Measurements from ENCODE around the gene GREB1. TPM values are rescaled to one million over a fixed set of nuclear protein-coding genes. Genes with fewer than 3 reads are reported as not detected.
"Not testable (repeated sequence)": the region's sequence is repeated elsewhere in the genome, so short reads cannot be mapped to it uniquely, and the experiment has no call there.

The GREB1 gene
- total and polyA plus RNA-seq, 2 experiments from 2014 or later, result 5.7 to 6.4 TPM

- Histone ChIP-seq H3K79me2 (no peaks in the 10 kb centered on the region), H3K4me2 (no peak overlapping the region), H3K9me2 (replicated peaks; ENCODE audit: insufficient read depth) (no peaks in the 10 kb centered on the region), H3K27me3 (no peaks in the 10 kb centered on the region), H3K27ac (no peak overlapping the region), H4K20me1 (ENCODE audit: insufficient read depth, poor library complexity, severe bottlenecking) (no peaks in the 10 kb centered on the region), H2AFZ (no peak overlapping the region), H3K4me3 (no peak overlapping the region), H3K4me1 (ENCODE audit: insufficient read depth) (peaks cover 6% of the 10 kb centered on the region), H3K36me3 (replicated peaks; ENCODE audit: insufficient read depth, low read depth) (no peaks in the 10 kb centered on the region), H3K9me3 (ENCODE audit: low read depth) (no peaks in the 10 kb centered on the region)
- 87% methylated on average over 19 of the region's 19 CpGs for WGBS (ENCODE audit: low lambda C conversion rate, missing lambda C conversion rate)
- no peak for TF ChIP-seq CTCF (IDR thresholded peaks at IDR 0.05; ENCODE audit: poor library complexity)
- no peak for TF ChIP-seq EZH2phosphoT487 (IDR thresholded peaks at IDR 0.05; ENCODE audit: low read depth, severe bottlenecking, unreplicated experiment)
- TF ChIP-seq EZH2 (IDR thresholded peaks at IDR 0.05; ENCODE audit: borderline replicate concordance), result no peak
- no peak for DNase-seq (ENCODE audit: low spot score)
Measured at GRCh38 chr2:11658208-11659114, 124.6 kb downstream of the GREB1 start.

- TF ChIP-seq EZH2 (IDR thresholded peaks at IDR 0.05; ENCODE audit: borderline replicate concordance), result no peak
- no peak for TF ChIP-seq EZH2phosphoT487 (IDR thresholded peaks at IDR 0.05; ENCODE audit: low read depth, severe bottlenecking, unreplicated experiment)
- no peak for TF ChIP-seq CTCF (IDR thresholded peaks at IDR 0.05; ENCODE audit: poor library complexity)
- Histone ChIP-seq H3K4me1 (ENCODE audit: insufficient read depth) (peaks cover 6% of the 10 kb centered on the region), H3K79me2 (no peaks in the 10 kb centered on the region), H3K9me2 (replicated peaks; ENCODE audit: insufficient read depth) (no peaks in the 10 kb centered on the region), H3K9me3 (ENCODE audit: low read depth) (no peaks in the 10 kb centered on the region), H2AFZ (no peak overlapping the region), H3K27ac (no peak overlapping the region), H3K36me3 (replicated peaks; ENCODE audit: insufficient read depth, low read depth) (no peaks in the 10 kb centered on the region), H3K4me3 (no peak overlapping the region), H3K27me3 (no peaks in the 10 kb centered on the region), H3K4me2 (no peak overlapping the region), H4K20me1 (ENCODE audit: insufficient read depth, poor library complexity, severe bottlenecking) (no peaks in the 10 kb centered on the region)
- no peak for DNase-seq (ENCODE audit: low spot score)
- 85% methylated on average over 11 of the region's 11 CpGs for WGBS (ENCODE audit: low lambda C conversion rate, missing lambda C conversion rate)
Measured at GRCh38 chr2:11659115-11659475, 125.2 kb downstream of the GREB1 start.

GRCh38 chr2:11659851-11660250, 126.0 kb downstream of the GREB1 start:
- Histone ChIP-seq H3K27me3 (no peaks in the 10 kb centered on the region), H3K4me1 (ENCODE audit: insufficient read depth) (peaks cover 5% of the 10 kb centered on the region), H3K4me3 (no peak overlapping the region), H4K20me1 (ENCODE audit: insufficient read depth, poor library complexity, severe bottlenecking) (no peaks in the 10 kb centered on the region), H3K36me3 (replicated peaks; ENCODE audit: insufficient read depth, low read depth) (no peaks in the 10 kb centered on the region), H3K79me2 (no peaks in the 10 kb centered on the region), H3K9me2 (replicated peaks; ENCODE audit: insufficient read depth) (no peaks in the 10 kb centered on the region), H3K4me2 (no peak overlapping the region), H3K9me3 (ENCODE audit: low read depth) (no peaks in the 10 kb centered on the region), H2AFZ (no peak overlapping the region), H3K27ac (no peak overlapping the region)
- DNase-seq (ENCODE audit: low spot score), result no peak
- no peak for TF ChIP-seq EZH2 (IDR thresholded peaks at IDR 0.05; ENCODE audit: borderline replicate concordance)
- no peak for TF ChIP-seq EZH2phosphoT487 (IDR thresholded peaks at IDR 0.05; ENCODE audit: low read depth, severe bottlenecking, unreplicated experiment)
- TF ChIP-seq CTCF (IDR thresholded peaks at IDR 0.05; ENCODE audit: poor library complexity), result no peak
- 92% methylated on average over 10 of the region's 10 CpGs for WGBS (ENCODE audit: low lambda C conversion rate, missing lambda C conversion rate)

GRCh38 chr2:11660396-11660795, 126.6 kb downstream of the GREB1 start:
- 93% methylated on average over 2 of the region's 2 CpGs for WGBS (ENCODE audit: low lambda C conversion rate, missing lambda C conversion rate)
- not testable (repeated sequence) for H3K4me1 ChIP-seq (ENCODE audit: insufficient read depth); H3K9me3 ChIP-seq (ENCODE audit: low read depth); H2AFZ ChIP-seq; H3K36me3 ChIP-seq (replicated peaks; ENCODE audit: insufficient read depth, low read depth); H3K27ac ChIP-seq; H3K4me2 ChIP-seq; H3K27me3 ChIP-seq; H4K20me1 ChIP-seq (ENCODE audit: insufficient read depth, poor library complexity, severe bottlenecking); H3K79me2 ChIP-seq; H3K9me2 ChIP-seq (replicated peaks; ENCODE audit: insufficient read depth); DNase-seq (ENCODE audit: low spot score); H3K4me3 ChIP-seq

All from hepatocyte (in vitro differentiated cells).